ENCODE data around the gene ZNF100. TPM values are rescaled to one million over a fixed set of nuclear protein-coding genes. Genes with fewer than 3 reads are reported as not detected.
"Not testable (repeated sequence)": the region's sequence is repeated elsewhere in the genome, so short reads cannot be mapped to it uniquely, and the experiment has no call there.

ZNF100 gene
- total RNA-seq, 1 experiment from 2014 or later = 24.5 TPM

- H3K4me3 ChIP-seq = no peak overlapping the region
- H3K27ac ChIP-seq = no peak overlapping the region
- no peak for DNase-seq
- H3K27me3 ChIP-seq = no peaks in the 10 kb centered on the region
- peaks cover 81% of the 10 kb centered on the region for H3K36me3 ChIP-seq
- 0 out of 2 replicates have a peak, but pooled peaks cover 4% of the 10 kb centered on the region for H3K9me3 ChIP-seq (replicated peaks)
- H3K4me1 ChIP-seq = no peaks in the 10 kb centered on the region
Observed at GRCh38 chr19:21740559-21740958, 26.8 kb downstream of the ZNF100 start.

- peaks cover 60% of the 10 kb centered on the region for H3K36me3 ChIP-seq
- H3K4me1 ChIP-seq, H3K27me3 ChIP-seq, DNase-seq, H3K4me3 ChIP-seq, H3K27ac ChIP-seq: not testable (repeated sequence)
- H3K9me3 ChIP-seq (replicated peaks) = peaks cover 41% of the 10 kb centered on the region
Observed at GRCh38 chr19:21726942-21727747, 40.2 kb downstream of the ZNF100 start.

- H3K4me1 ChIP-seq = no peaks in the 10 kb centered on the region
- DNase-seq = no peak
- no peaks in the 10 kb centered on the region for H3K27me3 ChIP-seq
- no peak overlapping the region for H3K4me3 ChIP-seq
- H3K9me3 ChIP-seq (replicated peaks) = no peaks in the 10 kb centered on the region
- no peaks in the 10 kb centered on the region for H3K36me3 ChIP-seq
- H3K27ac ChIP-seq = no peak overlapping the region
Observed at GRCh38 chr19:21713761-21714160, 53.6 kb downstream of the ZNF100 start.

- Histone ChIP-seq H3K9me3 (replicated peaks) (no peaks in the 10 kb centered on the region), H3K4me1 (no peaks in the 10 kb centered on the region), H3K36me3 (no peaks in the 10 kb centered on the region), H3K27ac (no peak overlapping the region), H3K4me3 (no peak overlapping the region), H3K27me3 (no peaks in the 10 kb centered on the region)
- no peak for DNase-seq
Observed at GRCh38 chr19:21709464-21709863, 57.9 kb downstream of the ZNF100 start.

GRCh38 chr19:21707878-21708277, 59.5 kb downstream of the ZNF100 start:
- H3K4me1 ChIP-seq; H3K27me3 ChIP-seq; H3K9me3 ChIP-seq (replicated peaks); H3K27ac ChIP-seq; H3K4me3 ChIP-seq; DNase-seq; H3K36me3 ChIP-seq: not testable (repeated sequence)

GRCh38 chr19:21707065-21707464, 60.3 kb downstream of the ZNF100 start:
- Histone ChIP-seq H3K4me3 (no peak overlapping the region), H3K27ac (no peak overlapping the region), H3K36me3 (no peaks in the 10 kb centered on the region), H3K27me3 (no peaks in the 10 kb centered on the region), H3K9me3 (replicated peaks) (no peaks in the 10 kb centered on the region), H3K4me1 (no peaks in the 10 kb centered on the region)
- DNase-seq = no peak

- H3K27ac ChIP-seq = no peak overlapping the region
- H3K9me3 ChIP-seq (replicated peaks) = no peaks in the 10 kb centered on the region
- no peaks in the 10 kb centered on the region for H3K27me3 ChIP-seq
- no peak for DNase-seq
- H3K36me3 ChIP-seq = no peaks in the 10 kb centered on the region
- no peaks in the 10 kb centered on the region for H3K4me1 ChIP-seq
- no peak overlapping the region for H3K4me3 ChIP-seq
Observed at GRCh38 chr19:21705393-21705792, 62.0 kb downstream of the ZNF100 start.

- Histone ChIP-seq H3K27ac (no peak overlapping the region), H3K4me1 (no peaks in the 10 kb centered on the region), H3K36me3 (no peaks in the 10 kb centered on the region), H3K27me3 (no peaks in the 10 kb centered on the region), H3K4me3 (no peak overlapping the region), H3K9me3 (replicated peaks) (no peaks in the 10 kb centered on the region)
- DNase-seq = no peak
Observed at GRCh38 chr19:21704320-21704719, 63.1 kb downstream of the ZNF100 start.

- Histone ChIP-seq H3K4me1 (no peaks in the 10 kb centered on the region), H3K4me3 (no peak overlapping the region), H3K9me3 (replicated peaks) (no peaks in the 10 kb centered on the region), H3K36me3 (no peaks in the 10 kb centered on the region), H3K27ac (no peak overlapping the region), H3K27me3 (no peaks in the 10 kb centered on the region)
- no peak for DNase-seq
Observed at GRCh38 chr19:21699197-21699596, 68.2 kb downstream of the ZNF100 start.

GRCh38 chr19:21698215-21698614, 69.2 kb downstream of the ZNF100 start:
- DNase-seq = peak in 1 of 2 experiments; percentile 53
- no peaks in the 10 kb centered on the region for H3K9me3 ChIP-seq (replicated peaks)
- no peak overlapping the region for H3K4me3 ChIP-seq
- no peak overlapping the region for H3K27ac ChIP-seq
- no peaks in the 10 kb centered on the region for H3K36me3 ChIP-seq
- H3K4me1 ChIP-seq = no peaks in the 10 kb centered on the region
- H3K27me3 ChIP-seq = no peaks in the 10 kb centered on the region

- H3K9me3 ChIP-seq (replicated peaks) = no peaks in the 10 kb centered on the region
- no peaks in the 10 kb centered on the region for H3K4me1 ChIP-seq
- H3K36me3 ChIP-seq = no peaks in the 10 kb centered on the region
- H3K27ac ChIP-seq = no peak overlapping the region
- H3K27me3 ChIP-seq = no peaks in the 10 kb centered on the region
- H3K4me3 ChIP-seq = no peak overlapping the region
- no peak for DNase-seq
Observed at GRCh38 chr19:21697698-21698097, 69.7 kb downstream of the ZNF100 start.

- no peak for DNase-seq
Observed at GRCh38 chr19:21694171-21694906, 73.0 kb downstream of the ZNF100 start.

GRCh38 chr19:21693399-21693798, 74.0 kb downstream of the ZNF100 start:
- H3K4me3 ChIP-seq = no peak overlapping the region
- no peaks in the 10 kb centered on the region for H3K27me3 ChIP-seq
- no peaks in the 10 kb centered on the region for H3K9me3 ChIP-seq (replicated peaks)
- no peak overlapping the region for H3K27ac ChIP-seq
- H3K4me1 ChIP-seq = no peaks in the 10 kb centered on the region
- no peaks in the 10 kb centered on the region for H3K36me3 ChIP-seq
- no peak for DNase-seq

More at GRCh38 chr19:21694171-21694906, 73.0 kb downstream of the ZNF100 start:
- Histone ChIP-seq H3K27ac (no peak overlapping the region), H3K4me3 (no peak overlapping the region), H3K4me1 (no peaks in the 10 kb centered on the region), H3K9me3 (replicated peaks) (no peaks in the 10 kb centered on the region), H3K27me3 (no peaks in the 10 kb centered on the region), H3K36me3 (no peaks in the 10 kb centered on the region)

- Histone ChIP-seq H3K36me3 (no peaks in the 10 kb centered on the region), H3K9me3 (replicated peaks) (no peaks in the 10 kb centered on the region), H3K4me1 (no peaks in the 10 kb centered on the region), H3K27me3 (no peaks in the 10 kb centered on the region), H3K4me3 (no peak overlapping the region), H3K27ac (no peak overlapping the region)
- no peak for DNase-seq
Observed at GRCh38 chr19:21691661-21692060, 75.7 kb downstream of the ZNF100 start.

GRCh38 chr19:21688464-21688863, 78.9 kb downstream of the ZNF100 start:
- no peak overlapping the region for H3K4me3 ChIP-seq
- H3K4me1 ChIP-seq = no peaks in the 10 kb centered on the region
- no peak overlapping the region for H3K27ac ChIP-seq
- no peak for DNase-seq
- no peaks in the 10 kb centered on the region for H3K9me3 ChIP-seq (replicated peaks)
- H3K27me3 ChIP-seq = no peaks in the 10 kb centered on the region
- H3K36me3 ChIP-seq = no peaks in the 10 kb centered on the region

Measured in SJCRH30 (cell line).